ENCODE measurements around the gene SNX1. TPM values are rescaled to one million over a fixed set of nuclear protein-coding genes. Genes with fewer than 3 reads are reported as not detected.

The SNX1 gene
- total RNA-seq, 4 donors from 2014 or later: 74.5 to 178 (median 95.5) TPM

DNA sequence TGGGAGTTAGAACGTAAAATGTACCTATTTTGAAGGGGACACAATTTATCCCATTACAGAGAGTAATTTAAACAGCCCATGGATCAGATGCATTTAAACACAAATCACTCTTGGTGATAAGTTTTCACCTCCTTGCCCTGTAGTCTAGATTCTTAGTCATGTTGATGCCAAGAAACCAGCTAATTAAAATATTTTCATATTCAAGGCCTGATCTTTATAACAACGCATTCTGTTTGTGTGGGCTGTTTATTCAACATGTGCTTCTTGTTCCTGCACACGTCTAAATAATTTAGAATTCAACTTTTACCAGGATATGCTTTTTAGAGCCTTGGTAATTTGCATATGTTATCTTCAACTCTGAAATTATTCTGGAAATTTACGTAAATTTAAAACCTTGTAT is 25.8 kb downstream of the SNX1 start:
- intact Hi-C loops (cut with DNase I; ENCODE audit: low total_unique reads): no loop called here
- no peaks in the 10 kb centered on the region for H3K36me3 ChIP-seq
- no peak for TF ChIP-seq POLR2A (IDR thresholded peaks at IDR 0.05)
- TF ChIP-seq, protein P1, sequence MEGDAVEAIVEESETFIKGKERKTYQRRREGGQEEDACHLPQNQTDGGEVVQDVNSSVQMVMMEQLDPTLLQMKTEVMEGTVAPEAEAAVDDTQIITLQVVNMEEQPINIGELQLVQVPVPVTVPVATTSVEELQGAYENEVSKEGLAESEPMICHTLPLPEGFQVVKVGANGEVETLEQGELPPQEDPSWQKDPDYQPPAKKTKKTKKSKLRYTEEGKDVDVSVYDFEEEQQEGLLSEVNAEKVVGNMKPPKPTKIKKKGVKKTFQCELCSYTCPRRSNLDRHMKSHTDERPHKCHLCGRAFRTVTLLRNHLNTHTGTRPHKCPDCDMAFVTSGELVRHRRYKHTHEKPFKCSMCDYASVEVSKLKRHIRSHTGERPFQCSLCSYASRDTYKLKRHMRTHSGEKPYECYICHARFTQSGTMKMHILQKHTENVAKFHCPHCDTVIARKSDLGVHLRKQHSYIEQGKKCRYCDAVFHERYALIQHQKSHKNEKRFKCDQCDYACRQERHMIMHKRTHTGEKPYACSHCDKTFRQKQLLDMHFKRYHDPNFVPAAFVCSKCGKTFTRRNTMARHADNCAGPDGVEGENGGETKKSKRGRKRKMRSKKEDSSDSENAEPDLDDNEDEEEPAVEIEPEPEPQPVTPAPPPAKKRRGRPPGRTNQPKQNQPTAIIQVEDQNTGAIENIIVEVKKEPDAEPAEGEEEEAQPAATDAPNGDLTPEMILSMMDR (IDR thresholded peaks at IDR 0.05): no peak

DNA sequence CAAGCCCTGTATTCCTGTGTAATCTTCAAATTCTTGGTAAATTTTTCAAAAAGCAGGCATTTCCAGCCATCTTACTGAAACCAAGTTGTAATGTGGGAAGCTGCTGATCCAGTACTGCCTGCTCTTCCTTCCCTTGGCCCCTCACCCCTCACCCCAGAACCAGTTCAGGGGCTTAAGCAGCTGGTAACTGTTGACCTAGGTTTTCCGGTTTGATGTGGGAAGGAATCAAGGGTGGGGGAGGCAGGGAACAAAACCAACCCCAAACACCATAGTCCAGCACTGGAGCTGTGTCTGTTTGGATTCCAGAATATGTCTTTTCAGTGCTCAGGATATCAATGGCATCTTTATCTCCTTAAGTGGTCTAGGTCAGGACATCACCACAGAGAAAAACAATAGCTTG is 26.7 kb downstream of the SNX1 start:
- no peaks in the 10 kb centered on the region for H3K27me3 ChIP-seq
- no peak overlapping the region for H3K4me3 ChIP-seq
- DNase-seq: no peak
- H3K27ac ChIP-seq: no peak overlapping the region
- intact Hi-C loops (cut with DNase I; ENCODE audit: low total_unique reads): no loop called here
- no peaks in the 10 kb centered on the region for H3K36me3 ChIP-seq
- TF ChIP-seq, protein P1 (IDR thresholded peaks at IDR 0.05): no peak
- no peak for TF ChIP-seq POLR2A (IDR thresholded peaks at IDR 0.05)
- no peaks in the 10 kb centered on the region for H3K4me1 ChIP-seq
- no peaks in the 10 kb centered on the region for H3K9me3 ChIP-seq

More for the DNA sequence above, 25.8 kb downstream of the SNX1 start:
- H3K27ac ChIP-seq: no peak overlapping the region
- H3K4me1 ChIP-seq: no peaks in the 10 kb centered on the region
- no peaks in the 10 kb centered on the region for H3K27me3 ChIP-seq
- DNase-seq: no peak
- H3K9me3 ChIP-seq: no peaks in the 10 kb centered on the region
- H3K4me3 ChIP-seq: no peak overlapping the region

DNA sequence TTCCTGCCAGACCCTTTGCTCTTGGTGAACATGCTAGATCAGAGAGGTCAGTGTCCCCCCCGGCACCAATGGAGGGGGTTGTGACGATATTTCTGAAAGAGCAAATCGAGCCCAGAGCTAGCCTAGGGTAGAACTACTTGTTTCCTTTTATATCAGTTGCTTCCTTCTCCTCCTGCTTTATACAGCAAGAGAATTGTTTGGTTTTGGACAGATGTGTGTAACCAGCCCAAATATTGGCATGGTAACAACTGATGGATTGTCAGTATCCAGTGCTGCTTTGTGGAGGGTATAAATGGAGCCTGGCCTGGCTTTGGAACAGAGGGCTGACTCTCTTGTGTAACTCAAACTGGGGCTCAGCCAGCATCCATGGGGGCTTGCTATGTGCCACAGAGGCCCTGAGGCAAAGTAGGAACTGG is 27.2 kb downstream of the SNX1 start:
- no peak for DNase-seq
- Histone ChIP-seq H3K4me3 (no peak overlapping the region), H3K9me3 (no peaks in the 10 kb centered on the region), H3K27ac (no peak overlapping the region), H3K27me3 (no peaks in the 10 kb centered on the region), H3K36me3 (no peaks in the 10 kb centered on the region), H3K4me1 (no peaks in the 10 kb centered on the region)
- TF ChIP-seq POLR2A (IDR thresholded peaks at IDR 0.05): no peak
- TF ChIP-seq, protein P1 (IDR thresholded peaks at IDR 0.05): no peak
- intact Hi-C loops (cut with DNase I; ENCODE audit: low total_unique reads): no loop called here

DNA sequence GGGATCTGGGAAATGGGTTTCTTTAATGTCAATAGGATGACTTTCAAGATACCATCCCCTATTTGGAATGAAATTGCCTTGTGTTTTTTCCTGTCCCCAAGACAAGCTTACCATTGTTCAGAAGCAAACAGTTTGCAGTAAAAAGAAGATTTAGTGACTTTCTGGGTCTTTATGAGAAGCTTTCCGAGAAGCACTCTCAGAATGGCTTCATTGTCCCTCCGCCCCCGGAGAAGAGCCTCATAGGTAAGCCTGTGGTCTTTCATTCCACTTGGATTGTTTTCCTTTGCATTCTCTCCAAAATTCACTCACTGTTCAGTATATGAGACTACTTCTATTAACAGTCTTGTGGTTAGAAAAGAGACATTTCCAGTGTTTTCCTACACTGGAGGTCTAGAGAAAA is 30.2 kb downstream of the SNX1 start:
- no peak for DNase-seq

DNA sequence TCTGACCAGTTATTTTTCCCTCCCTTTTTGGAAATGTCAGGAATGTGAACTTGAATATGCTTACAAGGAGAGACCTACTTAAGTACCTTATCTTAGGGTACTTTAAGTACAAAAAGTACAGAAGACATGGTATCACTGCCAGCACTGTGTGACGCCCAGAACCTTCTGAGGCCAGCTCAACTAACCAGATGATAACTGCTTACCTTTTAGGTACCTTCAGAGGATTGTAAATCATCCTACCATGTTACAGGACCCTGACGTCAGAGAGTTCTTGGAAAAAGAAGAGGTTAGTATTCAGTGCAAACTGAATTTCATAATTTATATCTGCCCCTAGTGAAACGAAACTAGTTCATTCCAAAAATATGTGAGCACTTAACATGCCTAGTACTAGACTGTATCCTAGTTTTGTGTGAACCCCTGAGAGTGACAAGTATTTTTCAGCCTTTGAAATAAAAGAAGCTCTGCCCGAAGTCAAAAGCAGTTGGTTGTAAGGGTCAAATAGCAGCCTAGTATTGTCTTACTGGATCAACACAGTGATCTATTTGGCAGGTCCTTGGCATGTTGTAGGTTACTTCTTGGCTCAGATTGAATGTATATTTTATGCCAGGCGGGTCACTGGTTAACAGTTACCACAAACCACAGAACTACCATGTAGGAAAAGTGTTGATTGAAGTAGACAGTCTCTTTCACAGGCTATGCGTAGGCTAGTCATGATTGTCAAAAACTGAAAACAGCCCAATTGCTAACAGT is 31.9 kb downstream of the SNX1 start:
- no peak overlapping the region for H3K4me3 ChIP-seq
- intact Hi-C loops (cut with DNase I; ENCODE audit: low total_unique reads): no loop called here
- no peak overlapping the region for H3K27ac ChIP-seq
- H3K36me3 ChIP-seq: no peaks in the 10 kb centered on the region
- TF ChIP-seq, protein P1 (IDR thresholded peaks at IDR 0.05): no peak
- TF ChIP-seq POLR2A (IDR thresholded peaks at IDR 0.05): no peak
- H3K4me1 ChIP-seq: no peaks in the 10 kb centered on the region
- no peaks in the 10 kb centered on the region for H3K27me3 ChIP-seq
- H3K9me3 ChIP-seq: no peaks in the 10 kb centered on the region
- DNase-seq: no peak

More for the DNA sequence above, 30.2 kb downstream of the SNX1 start:
- Histone ChIP-seq H3K4me3 (no peak overlapping the region), H3K36me3 (no peaks in the 10 kb centered on the region), H3K27me3 (no peaks in the 10 kb centered on the region), H3K9me3 (no peaks in the 10 kb centered on the region), H3K27ac (no peak overlapping the region), H3K4me1 (no peaks in the 10 kb centered on the region)
- intact Hi-C loops (cut with DNase I; ENCODE audit: low total_unique reads): no loop called here
- TF ChIP-seq, protein P1 (IDR thresholded peaks at IDR 0.05): no peak
- no peak for TF ChIP-seq POLR2A (IDR thresholded peaks at IDR 0.05)

All from uterus (tissue), 4 donors.